Stimulated activated effector memory CD8-positive, alpha-beta T cell treated with anti-CD3 and anti-CD28 coated beads, Interleukin-12 subunit alpha, Interleukin-12 subunit beta, amount 100 ng/mL, for 72 hours (primary cell): ENCODE measurements around the gene ASPG.
A peak's percentile ranks its signal among the peaks of the same experiment; 100 is the strongest.

ENCODE experiments used
- ATAC-seq: fragments of 150-1000 bp; cut with Tn5 transposase; 2 replicates; pipeline ENCODE4 v1.10.0; 2021
- DNase-seq, 2 donors: peaks; one replicate each; pipeline ENCODE4 v3.0.0; 2021 to 2022; ENCODE audit warnings: low spot score in 2 of 2
- H3K27ac Mint-ChIP-seq: one replicate; pipeline ENCODE4 v1.8.0; 2022; ENCODE audit warnings: mild to moderate bottlenecking, mixed read lengths
- H3K36me3 Mint-ChIP-seq: one replicate; pipeline ENCODE4 v1.8.0; 2022; ENCODE audit warnings: mild to moderate bottlenecking, mixed read lengths
- H3K4me1 Mint-ChIP-seq: one replicate; pipeline ENCODE4 v1.8.0; 2022; ENCODE audit warnings: mixed read lengths
- H3K4me3 Mint-ChIP-seq: one replicate; pipeline ENCODE4 v1.8.0; 2022; ENCODE audit warnings: mild to moderate bottlenecking, mixed read lengths
- H3K9me3 Mint-ChIP-seq: one replicate; pipeline ENCODE4 v1.8.0; 2022; ENCODE audit warnings: mixed read lengths

Gene ASPG

DNA sequence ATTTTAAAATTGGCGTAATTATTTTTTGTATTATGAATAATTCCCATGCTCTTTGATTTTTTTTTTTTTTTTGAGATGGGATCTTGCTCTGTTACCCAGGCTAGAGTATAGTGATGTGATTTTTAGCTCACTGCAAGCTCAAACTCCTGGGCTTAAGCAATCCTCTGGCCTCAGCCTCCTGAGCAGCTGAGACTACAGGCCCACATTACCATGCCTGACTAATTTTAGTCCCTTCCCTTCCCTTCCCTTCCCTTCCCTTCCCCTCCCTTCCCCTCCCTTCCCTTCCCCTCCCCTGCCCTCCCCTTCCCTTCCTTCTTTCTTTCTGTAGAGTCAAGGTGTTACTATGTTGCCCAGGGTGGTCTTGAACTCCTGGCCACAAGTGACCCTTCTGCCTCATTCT, 43.5 kb downstream of the ASPG start:
- H3K4me1 Mint-ChIP-seq, result no peaks in the 10 kb centered on the region
- H3K9me3 Mint-ChIP-seq, result peaks cover 19% of the 10 kb centered on the region
- no peak overlapping the region for H3K4me3 Mint-ChIP-seq
- no peak overlapping the region for H3K27ac Mint-ChIP-seq
- no peak for DNase-seq
- no peaks in the 10 kb centered on the region for H3K36me3 Mint-ChIP-seq
- no peak for ATAC-seq

DNA sequence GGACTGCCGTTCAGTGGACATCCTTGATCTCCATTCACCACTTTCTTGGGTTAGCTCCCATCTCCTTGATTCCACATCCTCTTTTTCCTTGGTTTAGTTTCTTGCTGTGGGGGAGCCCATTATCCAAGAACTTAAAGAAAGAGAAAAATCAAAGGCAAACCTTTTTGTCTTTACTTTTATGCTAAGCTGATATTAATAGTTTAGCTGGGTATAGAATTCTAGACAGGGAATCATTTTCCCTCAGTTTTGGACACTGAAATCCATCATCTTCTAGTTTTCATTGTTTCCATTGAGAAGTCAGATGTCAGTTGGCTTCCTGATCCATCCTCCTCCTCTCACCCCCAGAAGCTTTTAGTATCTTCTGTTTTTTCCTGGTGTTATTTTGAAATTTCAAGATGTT, 44.1 kb downstream of the ASPG start:
- DNase-seq (no peak), ATAC-seq (no peak)
- no peaks in the 10 kb centered on the region for H3K36me3 Mint-ChIP-seq
- H3K27ac Mint-ChIP-seq, result no peak overlapping the region
- peaks cover 15% of the 10 kb centered on the region for H3K9me3 Mint-ChIP-seq
- no peak overlapping the region for H3K4me3 Mint-ChIP-seq
- no peaks in the 10 kb centered on the region for H3K4me1 Mint-ChIP-seq

DNA sequence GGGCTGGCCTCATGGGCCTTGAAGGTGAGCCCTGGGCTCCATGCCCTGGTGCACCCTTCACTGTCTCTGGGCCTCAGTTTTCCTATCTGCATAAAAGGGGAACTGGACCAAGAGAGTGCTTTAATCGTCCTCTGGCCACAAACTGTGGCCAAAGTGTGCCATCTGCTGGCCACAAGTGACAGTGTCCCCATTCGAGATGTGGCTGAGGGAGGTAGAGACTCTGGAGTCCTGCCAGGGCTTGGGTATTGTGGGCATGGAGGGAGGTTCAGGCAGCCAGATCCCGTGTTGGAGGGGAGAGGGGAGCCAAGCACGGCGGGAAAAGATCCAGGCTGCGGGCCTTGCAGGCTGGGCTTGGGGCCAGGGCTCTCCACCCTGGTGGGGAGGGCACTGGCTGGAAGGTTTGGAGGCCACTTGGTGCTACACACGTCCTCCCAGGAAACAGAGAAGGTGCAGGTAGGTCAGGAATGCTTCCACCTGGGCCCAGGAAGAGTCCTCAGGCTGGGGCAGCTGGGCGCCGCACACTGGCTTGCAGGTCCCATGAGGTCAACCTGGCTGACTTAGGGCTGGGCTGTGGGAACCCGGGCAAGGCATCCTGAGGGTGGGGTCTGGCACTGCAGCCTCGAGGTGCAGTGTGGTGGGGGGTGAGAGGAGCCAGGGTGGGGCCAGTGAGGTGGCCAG, 45.6 kb downstream of the ASPG start:
- Mint-ChIP-seq H3K27ac (no peak overlapping the region), H3K4me1 (no peaks in the 10 kb centered on the region), H3K36me3 (peaks cover 6% of the 10 kb centered on the region), H3K9me3 (peaks cover 11% of the 10 kb centered on the region), H3K4me3 (no peak overlapping the region)
- ATAC-seq (peak; percentile 27), DNase-seq (no peak)

DNA sequence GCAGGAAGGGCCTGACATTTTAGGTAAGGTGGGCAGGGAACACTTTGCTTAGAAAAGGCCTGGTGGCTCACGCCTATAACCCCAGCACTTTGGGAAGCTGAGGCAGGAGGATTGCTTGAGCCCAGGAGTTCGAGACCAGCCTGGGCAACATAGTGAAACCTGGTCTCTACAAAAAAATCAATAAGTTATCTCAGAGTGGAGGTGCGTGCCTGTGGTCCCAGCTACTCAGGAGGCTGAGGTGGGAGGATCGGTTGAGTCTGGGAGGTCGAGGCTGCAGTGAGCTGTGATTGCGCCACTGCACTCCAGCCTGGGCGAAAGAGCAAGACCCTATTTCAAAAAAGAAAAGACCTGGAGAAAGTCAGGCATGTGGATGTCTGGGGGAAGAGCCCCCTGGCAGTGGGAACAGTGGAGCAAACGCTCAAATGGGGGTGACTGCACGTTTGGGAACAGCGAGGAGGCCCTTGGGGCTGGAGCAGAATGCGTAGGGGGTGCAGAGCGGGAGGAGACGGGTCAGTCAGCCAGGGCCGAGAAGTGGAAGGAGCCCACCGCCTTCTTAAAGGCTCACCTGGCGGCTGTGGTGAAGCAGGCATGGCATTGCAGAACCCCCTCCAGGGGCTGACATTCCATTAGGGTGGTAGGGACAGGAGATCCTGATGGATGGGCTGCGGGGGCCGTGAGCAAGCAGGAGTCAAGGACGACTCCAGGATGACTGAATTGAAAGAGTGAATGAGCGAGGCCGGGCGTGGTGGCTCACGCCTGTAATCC, 46.6 kb downstream of the ASPG start:
- H3K4me1 Mint-ChIP-seq, result peaks cover 6% of the 10 kb centered on the region
- H3K36me3 Mint-ChIP-seq, result peaks cover 6% of the 10 kb centered on the region
- H3K27ac Mint-ChIP-seq, result no peak overlapping the region
- ATAC-seq, result no peak
- no peak overlapping the region for H3K4me3 Mint-ChIP-seq
- DNase-seq, result no peak
- peaks cover 11% of the 10 kb centered on the region for H3K9me3 Mint-ChIP-seq

DNA sequence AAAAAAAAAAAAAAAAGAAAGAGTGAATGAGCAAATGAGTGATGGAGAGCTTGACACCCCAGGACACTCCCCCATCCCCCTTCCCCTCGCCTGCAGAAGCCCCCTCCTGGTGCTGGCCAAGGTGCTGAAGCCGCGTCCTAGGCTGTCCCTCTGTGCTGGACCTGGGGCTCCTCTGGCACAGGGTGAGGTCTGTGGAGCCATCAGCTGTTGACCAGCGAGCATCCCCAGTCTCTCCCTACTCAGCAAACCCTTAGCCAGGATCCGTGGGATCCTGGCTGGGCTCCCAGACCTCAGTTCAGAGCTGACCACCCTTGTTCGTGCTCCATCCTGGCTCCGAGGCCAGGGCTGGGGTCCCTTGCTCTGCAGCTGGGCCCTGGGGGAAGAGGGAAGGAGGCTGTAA, 47.5 kb downstream of the ASPG start:
- H3K27ac Mint-ChIP-seq, result no peak overlapping the region
- ATAC-seq (no peak), DNase-seq (no peak)
- peaks cover 11% of the 10 kb centered on the region for H3K9me3 Mint-ChIP-seq
- peaks cover 6% of the 10 kb centered on the region for H3K36me3 Mint-ChIP-seq
- no peak overlapping the region for H3K4me3 Mint-ChIP-seq
- peaks cover 7% of the 10 kb centered on the region for H3K4me1 Mint-ChIP-seq

DNA sequence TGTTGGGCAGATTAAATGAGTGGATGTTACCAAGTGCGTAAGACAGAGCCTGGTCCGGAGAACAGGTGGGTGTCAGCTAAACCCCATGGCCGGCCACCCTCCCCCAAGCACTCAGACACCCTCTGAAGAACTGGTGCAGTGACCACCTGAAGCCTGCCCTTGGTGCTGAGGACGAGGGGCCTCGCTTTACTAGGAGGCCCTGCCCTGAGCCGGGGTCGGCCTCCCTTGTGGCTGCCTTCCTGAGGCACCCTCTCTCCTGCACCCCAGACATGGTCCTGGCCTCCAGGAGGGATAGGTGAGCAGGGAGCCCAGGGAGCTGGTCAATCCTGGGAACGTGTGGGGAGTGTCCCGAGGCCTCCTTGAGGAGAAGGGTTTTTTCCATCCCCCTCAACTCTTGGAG, 48.0 kb downstream of the ASPG start:
- H3K27ac Mint-ChIP-seq, result no peak overlapping the region

DNA sequence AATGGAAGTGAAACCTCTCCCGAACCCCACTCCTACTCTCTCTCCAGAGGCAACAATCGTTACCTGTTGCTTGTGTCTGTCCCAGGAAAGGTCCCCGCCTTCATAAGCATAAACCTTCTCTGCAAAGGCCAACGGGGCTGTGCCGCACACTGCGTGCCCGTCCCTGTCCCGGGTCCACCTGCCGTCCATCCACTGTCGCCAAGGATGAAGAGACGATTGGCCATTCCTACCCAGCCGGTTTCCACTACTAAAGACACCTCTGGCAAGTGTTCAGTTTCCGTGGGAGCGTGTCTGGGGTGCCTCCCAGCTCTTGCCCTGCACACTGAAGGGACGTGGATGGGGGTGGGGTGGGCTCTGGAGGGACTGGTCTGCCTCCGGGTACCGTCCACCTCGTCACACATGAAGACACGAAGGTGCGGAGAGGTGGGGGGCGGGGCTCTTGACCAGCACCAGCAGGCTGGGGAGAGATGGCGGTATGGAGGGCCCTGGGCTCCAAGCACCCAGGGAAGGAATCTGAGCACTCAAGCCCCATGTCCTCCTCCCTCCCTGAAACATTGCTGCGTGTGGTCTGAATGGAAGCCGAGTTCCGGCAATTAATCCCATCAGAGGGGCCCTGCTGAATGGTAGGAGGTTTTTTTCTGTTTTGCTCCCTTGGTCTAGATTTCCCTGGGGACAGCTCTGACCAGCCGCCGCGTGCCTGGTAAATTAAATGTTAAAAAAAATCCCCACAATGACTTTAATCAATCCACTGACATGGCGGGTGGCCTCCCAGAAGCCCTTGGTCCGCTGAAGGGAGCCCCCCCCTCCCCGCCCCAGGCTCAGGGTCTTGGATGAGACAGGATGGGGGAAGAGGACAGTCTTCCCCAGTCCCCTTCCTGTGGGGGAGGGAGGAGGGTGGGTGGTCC, 48.8 kb downstream of the ASPG start:
- Mint-ChIP-seq H3K9me3 (peaks cover 8% of the 10 kb centered on the region), H3K4me3 (no peak overlapping the region), H3K36me3 (peaks cover 6% of the 10 kb centered on the region), H3K4me1 (peaks cover 7% of the 10 kb centered on the region), H3K27ac (no peak overlapping the region)
- DNase-seq (no peak), ATAC-seq (no peak)

More for the DNA sequence above, 48.0 kb downstream of the ASPG start:
- Mint-ChIP-seq H3K4me1 (peaks cover 7% of the 10 kb centered on the region), H3K36me3 (peaks cover 6% of the 10 kb centered on the region), H3K9me3 (peaks cover 11% of the 10 kb centered on the region), H3K4me3 (no peak overlapping the region)
- DNase-seq (no peak), ATAC-seq (no peak)

DNA sequence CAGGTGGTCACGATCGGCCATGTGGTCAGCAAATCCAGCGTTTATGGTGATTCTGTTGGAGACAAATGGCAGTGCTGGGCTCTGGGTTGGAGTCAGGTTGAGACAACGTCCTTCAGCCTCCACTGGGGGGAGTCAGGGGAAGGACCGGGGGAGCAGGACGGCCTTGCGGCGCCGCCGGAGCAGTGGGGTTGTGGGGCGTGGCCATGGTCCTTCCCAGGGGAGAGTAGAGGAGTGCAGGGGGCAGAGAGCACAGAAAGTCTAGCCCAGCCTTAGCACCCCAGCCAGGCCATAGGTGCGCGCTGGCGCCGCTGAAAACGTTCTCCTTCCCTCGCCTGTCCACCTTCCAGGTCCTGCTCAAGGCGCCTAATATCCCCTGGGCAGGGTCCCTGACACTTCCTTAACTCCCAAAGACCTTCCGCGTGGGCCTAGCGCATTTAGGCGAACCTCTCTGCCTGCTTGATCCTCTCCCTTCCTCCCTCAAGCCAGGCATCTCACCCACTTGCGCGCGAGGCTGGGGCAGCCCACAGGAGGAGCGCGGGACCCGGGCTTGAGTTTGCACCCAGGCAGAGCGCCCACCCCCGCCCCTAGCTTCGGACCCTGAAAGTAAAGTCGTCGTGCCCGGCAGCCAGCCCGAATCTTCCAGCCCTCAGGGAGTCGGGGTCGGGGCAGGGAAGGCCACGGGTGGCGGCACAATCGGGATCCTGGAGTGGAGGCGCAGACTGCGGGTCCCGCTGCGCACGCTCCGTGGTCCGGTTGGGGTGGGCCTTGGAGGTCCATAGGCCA, 49.8 kb downstream of the ASPG start:
- DNase-seq (no peak), ATAC-seq (no peak)
- Mint-ChIP-seq H3K27ac (no peak overlapping the region), H3K4me3 (no peak overlapping the region), H3K4me1 (peaks cover 7% of the 10 kb centered on the region), H3K36me3 (peaks cover 6% of the 10 kb centered on the region), H3K9me3 (no peaks in the 10 kb centered on the region)

DNA sequence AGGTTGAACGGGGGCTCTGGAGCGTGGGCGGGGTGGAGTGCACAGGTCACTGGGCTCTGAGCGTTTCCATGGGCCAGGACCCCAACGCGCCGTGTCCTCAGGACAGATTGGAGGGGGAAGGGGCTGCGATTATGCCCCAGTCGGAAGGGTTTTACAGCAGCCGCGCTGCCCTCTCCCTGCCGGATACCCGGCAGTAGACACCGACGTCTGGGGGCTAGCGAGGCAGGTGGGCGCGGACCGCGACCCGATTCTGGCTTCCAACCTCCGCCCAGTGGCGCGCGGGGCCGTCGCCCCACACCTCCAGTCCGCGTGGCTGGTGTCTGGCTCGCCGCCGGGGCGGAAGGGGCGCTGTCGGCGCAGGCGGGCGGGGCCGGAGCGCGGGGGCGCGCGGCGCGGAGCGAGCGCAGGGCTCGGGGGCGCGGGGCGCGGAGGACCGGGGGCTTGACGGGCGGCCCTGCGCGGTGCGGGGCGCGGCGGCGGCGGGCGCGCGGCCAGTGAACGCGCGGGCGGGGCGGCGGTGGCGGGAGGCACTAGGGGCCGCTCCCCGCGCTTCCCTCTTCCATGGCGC, 50.5 kb downstream of the ASPG start:
- Mint-ChIP-seq H3K9me3 (no peaks in the 10 kb centered on the region), H3K27ac (no peak overlapping the region), H3K4me1 (peaks cover 7% of the 10 kb centered on the region), H3K4me3 (no peak overlapping the region), H3K36me3 (peaks cover 6% of the 10 kb centered on the region)
- ATAC-seq, result no peak
- DNase-seq, result no peak

DNA sequence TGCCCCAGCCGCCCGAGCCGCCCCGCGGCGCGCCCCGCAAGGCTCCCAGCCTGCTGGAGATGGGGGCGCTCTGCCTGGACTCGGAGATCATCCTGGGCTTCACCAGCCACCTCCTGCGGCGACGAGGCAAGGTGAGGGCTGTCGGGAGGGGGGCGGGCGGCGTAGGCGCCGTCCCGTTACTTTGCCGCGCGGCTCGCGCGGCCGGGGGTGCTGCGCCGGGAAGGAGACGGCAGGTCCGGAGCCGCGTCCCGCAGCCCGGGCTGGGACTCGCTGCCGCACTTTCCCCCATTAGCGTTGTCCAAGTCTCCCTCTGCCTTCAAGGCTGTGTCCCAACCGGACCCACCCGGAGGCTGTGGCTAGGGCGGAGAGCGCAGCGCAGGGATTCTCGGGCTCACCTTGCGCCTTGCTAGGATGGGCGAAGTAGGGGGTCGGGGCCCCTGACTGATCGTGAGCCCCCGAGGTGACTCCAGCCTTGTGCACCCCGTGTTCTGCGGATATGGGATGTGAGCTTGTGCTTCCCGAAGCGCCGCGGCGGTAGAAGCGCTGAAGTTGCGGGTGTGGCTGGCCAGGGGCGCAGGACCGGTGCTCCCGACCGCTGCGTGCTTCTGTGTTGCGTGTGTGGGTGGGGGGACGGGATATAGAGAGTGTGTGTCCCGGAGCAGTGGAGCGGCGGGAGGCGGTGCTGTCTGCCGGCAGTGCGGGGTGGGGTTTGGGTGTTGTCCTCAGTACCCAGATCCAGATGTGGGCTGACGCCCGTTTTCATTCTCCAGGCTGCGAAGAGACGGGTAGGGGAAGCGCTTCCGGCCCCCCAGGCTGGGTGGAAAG, 51.2 kb downstream of the ASPG start:
- DNase-seq (no peak), ATAC-seq (no peak)
- Mint-ChIP-seq H3K9me3 (no peaks in the 10 kb centered on the region), H3K4me1 (peaks cover 7% of the 10 kb centered on the region), H3K4me3 (peak overlapping the region; percentile 56), H3K36me3 (peaks cover 6% of the 10 kb centered on the region), H3K27ac (no peak overlapping the region)

DNA sequence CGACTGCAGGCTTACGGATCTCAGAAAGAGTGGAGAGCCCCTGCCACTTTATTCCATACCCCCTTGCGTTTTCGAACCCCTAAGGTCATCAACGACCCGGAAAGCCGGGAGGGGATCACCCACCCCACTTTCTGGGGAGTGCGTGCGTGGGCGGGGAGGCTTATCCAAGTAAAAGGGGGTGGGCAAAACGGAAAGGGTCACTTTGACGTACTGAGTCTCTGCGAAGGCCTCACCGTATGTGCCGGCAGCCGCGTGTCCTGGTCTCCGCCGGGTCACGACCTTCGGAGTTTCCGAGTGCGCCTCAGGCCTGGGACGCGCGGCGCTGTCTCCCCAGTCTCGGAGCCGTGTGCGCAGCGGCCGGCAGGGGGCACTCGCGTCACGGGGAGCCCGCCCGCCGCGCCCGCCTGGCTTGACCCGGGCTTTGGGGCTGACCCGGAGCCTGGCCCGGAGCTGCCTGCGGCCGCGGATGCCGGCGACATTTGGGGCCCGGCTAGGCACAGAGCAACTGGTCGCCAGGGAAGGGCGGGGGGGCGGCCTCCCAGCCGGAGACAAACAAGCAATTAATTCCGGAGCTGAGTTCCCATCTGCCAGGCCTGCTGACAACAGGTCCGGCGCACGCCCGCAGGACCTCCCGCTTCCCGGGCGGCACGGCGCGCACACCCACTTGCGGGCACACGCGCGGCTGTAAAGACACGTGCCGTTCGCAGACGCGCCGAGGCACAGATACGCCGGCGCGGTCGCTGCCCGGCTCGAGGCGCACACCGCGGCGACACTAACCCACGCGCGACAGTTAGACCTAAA, 52.0 kb downstream of the ASPG start:
- H3K4me3 Mint-ChIP-seq, result peak overlapping the region; percentile 56
- H3K27ac Mint-ChIP-seq, result no peak overlapping the region

DNA sequence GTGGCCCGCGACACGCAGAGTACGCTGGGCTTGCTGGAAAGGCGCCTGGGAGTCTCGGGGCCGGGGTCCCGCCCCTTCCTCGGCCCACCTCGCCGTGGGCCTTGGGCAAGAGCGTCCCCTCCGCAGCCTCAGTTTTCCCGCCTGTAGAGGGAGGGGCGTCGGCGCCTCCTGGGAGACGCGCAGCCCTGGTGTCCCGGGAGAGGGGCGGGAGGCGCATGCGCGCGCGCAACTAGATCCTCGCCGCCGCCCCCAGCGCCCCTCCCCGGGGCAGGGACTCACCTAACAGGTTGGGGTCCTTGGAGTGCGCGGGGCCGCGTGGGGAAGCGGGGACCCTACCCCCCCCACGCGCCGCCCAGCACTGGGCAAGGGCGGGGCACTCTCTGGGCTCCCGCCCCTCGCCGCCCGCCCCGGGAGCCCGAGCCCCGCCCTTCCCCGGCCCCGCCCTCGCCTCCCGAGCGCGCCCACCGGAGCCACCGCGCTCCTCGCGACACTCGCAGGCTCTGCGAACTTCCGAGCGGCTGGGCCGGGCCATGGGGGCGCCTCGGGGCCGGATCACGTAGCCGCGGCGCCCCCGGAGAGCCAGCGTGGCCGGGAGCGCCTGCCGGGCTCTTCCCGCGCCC, 52.7 kb downstream of the ASPG start, which contains the start of gene KIF26A:
Gene KIF26A (plus strand): TSS at position 490 of the 620 bp plus-strand sequence. CDS start 136 bp downstream, outside the sequence.
- DNase-seq, result no peak
- ATAC-seq, result peak; percentile 38
- Mint-ChIP-seq H3K27ac (no peak within 1 kb of the TSS), H3K4me1 (peaks cover 7% of the 10 kb centered on the region), H3K4me3 (peak within 1 kb of the TSS; percentile 56), H3K9me3 (no peaks in the 10 kb centered on the region), H3K36me3 (peaks cover 6% of the 10 kb centered on the region)

More for the DNA sequence above, 52.0 kb downstream of the ASPG start:
- Mint-ChIP-seq H3K4me1 (peaks cover 7% of the 10 kb centered on the region), H3K36me3 (peaks cover 6% of the 10 kb centered on the region), H3K9me3 (no peaks in the 10 kb centered on the region)
- peak; percentile 76 for ATAC-seq
- peak; percentile 76 to 85 for DNase-seq
